Measurements from ENCODE around the gene REXO5.

- no peak for TF ChIP-seq POLR2A (IDR thresholded peaks at IDR 0.05; ENCODE audit: low read length)
- TF ChIP-seq GATA1 (IDR thresholded peaks at IDR 0.05; ENCODE audit: low read depth, low read length): peak; percentile 69
Observed at GRCh38 chr16:20826039-20826566, 19.8 kb downstream of the REXO5 start.
